Measurements from ENCODE around the gene PDIA2. TPM values are rescaled to one million over a fixed set of nuclear protein-coding genes. Genes with fewer than 3 reads are reported as not detected.
"Not testable (repeated sequence)": the region's sequence is repeated elsewhere in the genome, so short reads cannot be mapped to it uniquely, and the experiment has no call there.

Gene PDIA2
- total RNA-seq, 1 donor from 2014 or later: not detected

DNA sequence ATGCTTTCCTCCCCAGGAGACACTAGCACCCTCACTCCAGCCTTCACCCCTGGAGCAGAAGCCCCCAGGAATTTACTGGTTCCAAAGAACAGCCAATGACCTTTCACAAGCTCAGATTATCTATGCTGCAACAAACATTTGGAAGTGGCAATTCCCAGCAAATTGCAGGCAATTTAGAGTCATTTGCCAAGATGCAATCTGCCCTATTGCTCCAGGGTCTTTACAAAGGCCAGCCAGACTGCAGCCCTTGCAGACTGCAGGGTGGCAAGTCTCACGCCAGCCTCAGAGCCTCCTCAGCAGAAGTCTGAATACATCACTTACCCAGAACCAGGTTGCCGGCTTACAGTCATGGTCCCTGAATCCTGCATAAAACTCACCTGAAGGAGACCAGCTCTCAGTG is 47.8 kb downstream of the PDIA2 start:
- H3K9me3 ChIP-seq: no peaks in the 10 kb centered on the region
- intact Hi-C loops (cut with DNase I): no loop called here
- peaks cover 38% of the 10 kb centered on the region for H3K4me1 ChIP-seq
- H3K36me3 ChIP-seq: no peaks in the 10 kb centered on the region
- no peak overlapping the region for H3K27ac ChIP-seq
- H3K27me3 ChIP-seq: no peaks in the 10 kb centered on the region
- no peak overlapping the region for H3K4me3 ChIP-seq
- no peak for TF ChIP-seq POLR2A (IDR thresholded peaks at IDR 0.05)
- no peak for TF ChIP-seq POLR2AphosphoS5 (IDR thresholded peaks at IDR 0.05; ENCODE audit: insufficient read depth in 1 of 2, low read depth in 1 of 2)
- TF ChIP-seq, protein P1, sequence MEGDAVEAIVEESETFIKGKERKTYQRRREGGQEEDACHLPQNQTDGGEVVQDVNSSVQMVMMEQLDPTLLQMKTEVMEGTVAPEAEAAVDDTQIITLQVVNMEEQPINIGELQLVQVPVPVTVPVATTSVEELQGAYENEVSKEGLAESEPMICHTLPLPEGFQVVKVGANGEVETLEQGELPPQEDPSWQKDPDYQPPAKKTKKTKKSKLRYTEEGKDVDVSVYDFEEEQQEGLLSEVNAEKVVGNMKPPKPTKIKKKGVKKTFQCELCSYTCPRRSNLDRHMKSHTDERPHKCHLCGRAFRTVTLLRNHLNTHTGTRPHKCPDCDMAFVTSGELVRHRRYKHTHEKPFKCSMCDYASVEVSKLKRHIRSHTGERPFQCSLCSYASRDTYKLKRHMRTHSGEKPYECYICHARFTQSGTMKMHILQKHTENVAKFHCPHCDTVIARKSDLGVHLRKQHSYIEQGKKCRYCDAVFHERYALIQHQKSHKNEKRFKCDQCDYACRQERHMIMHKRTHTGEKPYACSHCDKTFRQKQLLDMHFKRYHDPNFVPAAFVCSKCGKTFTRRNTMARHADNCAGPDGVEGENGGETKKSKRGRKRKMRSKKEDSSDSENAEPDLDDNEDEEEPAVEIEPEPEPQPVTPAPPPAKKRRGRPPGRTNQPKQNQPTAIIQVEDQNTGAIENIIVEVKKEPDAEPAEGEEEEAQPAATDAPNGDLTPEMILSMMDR (IDR thresholded peaks at IDR 0.05): no peak
- no peak for DNase-seq (ENCODE audit: extremely low spot score in 2 of 2)

DNA sequence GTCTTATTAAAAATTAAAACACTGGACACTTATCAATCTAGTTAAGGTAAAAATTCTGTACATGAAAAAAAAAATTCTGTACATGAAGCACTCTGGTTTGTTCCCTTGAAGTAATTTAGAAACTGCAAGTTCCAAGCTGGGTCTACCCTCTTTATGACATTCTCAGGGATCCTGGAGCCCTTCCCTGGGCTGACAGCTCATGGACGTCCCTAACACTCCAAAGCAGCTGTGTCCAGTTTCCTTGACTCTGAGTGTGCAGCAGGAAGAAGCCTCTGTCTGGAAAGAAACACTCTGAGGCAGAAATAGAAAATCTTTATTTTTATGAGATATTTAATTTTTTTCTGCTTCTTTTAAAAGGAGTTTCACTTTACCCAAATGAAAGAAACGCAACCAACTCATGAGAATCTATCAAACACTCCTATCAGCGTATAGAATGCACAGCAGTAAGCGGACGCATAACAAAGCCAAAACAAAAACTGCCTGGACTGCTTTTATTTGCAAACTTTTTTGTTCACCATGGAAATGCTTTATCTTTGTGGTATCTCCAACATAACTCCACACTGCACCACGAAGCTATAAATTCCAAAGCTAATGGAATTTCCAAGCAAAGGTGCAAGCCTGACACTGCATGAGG is 48.3 kb downstream of the PDIA2 start:
- H3K27me3 ChIP-seq: not testable (repeated sequence)

GRCh38 chr16:333406-334094 is 50.6 kb downstream of the PDIA2 start:
- no peak overlapping the region for H3K4me3 ChIP-seq
- DNase-seq (ENCODE audit: extremely low spot score in 2 of 2): no peak
- no peaks in the 10 kb centered on the region for H3K27me3 ChIP-seq
- TF ChIP-seq, protein P1 (IDR thresholded peaks at IDR 0.05): no peak
- TF ChIP-seq POLR2AphosphoS5 (IDR thresholded peaks at IDR 0.05; ENCODE audit: insufficient read depth in 1 of 2, low read depth in 1 of 2) (no peak), POLR2A (IDR thresholded peaks at IDR 0.05) (no peak)
- no peak overlapping the region for H3K27ac ChIP-seq
- no peaks in the 10 kb centered on the region for H3K36me3 ChIP-seq
- H3K4me1 ChIP-seq: peaks cover 35% of the 10 kb centered on the region
- intact Hi-C loops (cut with DNase I): no loop called here
- no peaks in the 10 kb centered on the region for H3K9me3 ChIP-seq

More for the DNA sequence above, 48.3 kb downstream of the PDIA2 start:
- H3K27ac ChIP-seq; DNase-seq (ENCODE audit: extremely low spot score in 2 of 2); H3K36me3 ChIP-seq; intact Hi-C loops (cut with DNase I); H3K9me3 ChIP-seq; H3K4me3 ChIP-seq: not testable (repeated sequence)
- peaks cover 43% of the 10 kb centered on the region for H3K4me1 ChIP-seq

DNA sequence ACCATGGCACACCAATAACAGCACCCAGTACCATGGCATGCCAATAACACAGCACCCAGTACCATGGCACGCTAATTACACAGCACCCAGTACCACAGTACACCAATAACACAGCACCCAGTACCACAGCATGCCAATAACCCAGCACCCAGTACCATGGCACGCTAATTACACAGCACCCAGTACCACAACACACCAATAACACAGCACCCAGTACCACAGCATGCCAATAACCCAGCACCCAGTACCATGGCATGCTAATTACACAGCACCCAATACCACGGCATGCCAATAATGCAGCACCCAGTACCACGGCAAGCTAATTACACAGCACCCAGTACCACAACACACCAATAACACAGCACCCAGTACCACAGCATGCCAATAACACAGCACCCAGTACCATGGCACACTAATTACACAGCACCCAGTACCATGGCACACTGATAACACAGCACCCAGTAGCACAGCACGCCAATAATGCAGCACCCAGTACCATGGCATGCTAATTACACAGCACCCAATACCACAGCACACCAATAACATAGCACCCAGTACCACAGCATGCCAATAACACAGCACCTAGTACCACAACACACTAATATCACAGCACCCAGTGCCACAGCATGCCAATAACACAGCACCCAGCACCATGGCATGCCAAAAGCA is 51.3 kb downstream of the PDIA2 start:
- H3K27ac ChIP-seq; DNase-seq (ENCODE audit: extremely low spot score in 2 of 2); H3K4me3 ChIP-seq; intact Hi-C loops (cut with DNase I); H3K36me3 ChIP-seq; H3K9me3 ChIP-seq; H3K27me3 ChIP-seq: not testable (repeated sequence)
- H3K4me1 ChIP-seq: peaks cover 35% of the 10 kb centered on the region

- H3K36me3 ChIP-seq; intact Hi-C loops (cut with DNase I); H3K27ac ChIP-seq: not testable (repeated sequence)
These were observed 52.1 kb downstream of the PDIA2 start for GRCh38 chr16:334861-335632.

DNA sequence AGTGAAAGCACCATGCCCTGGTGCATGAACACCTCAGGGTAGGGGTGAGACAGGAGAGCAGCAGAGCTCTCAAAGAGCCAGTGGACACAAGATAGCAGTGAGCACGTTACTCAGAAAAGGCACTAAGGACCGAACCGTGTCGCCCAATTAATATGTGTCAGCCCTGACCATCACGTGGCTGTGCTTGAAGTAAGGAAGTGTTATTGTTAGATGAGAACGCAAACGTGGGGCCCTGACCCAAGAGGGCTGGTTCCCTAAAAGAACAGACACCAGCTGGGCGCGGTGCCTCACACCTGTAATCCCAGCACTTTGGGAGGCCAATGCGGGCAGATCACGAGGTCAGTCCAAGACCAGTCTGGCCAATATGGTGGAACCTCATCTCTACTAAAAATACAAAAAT is 53.3 kb downstream of the PDIA2 start:
- Histone ChIP-seq H3K9me3 (no peaks in the 10 kb centered on the region), H3K27me3 (no peaks in the 10 kb centered on the region), H3K36me3 (no peaks in the 10 kb centered on the region), H3K27ac (no peak overlapping the region), H3K4me3 (no peak overlapping the region), H3K4me1 (peaks cover 34% of the 10 kb centered on the region)
- no peak for DNase-seq (ENCODE audit: extremely low spot score in 2 of 2)
- intact Hi-C loops (cut with DNase I): no loop called here
- TF ChIP-seq, protein P1 (IDR thresholded peaks at IDR 0.05): no peak
- no peak for TF ChIP-seq POLR2A (IDR thresholded peaks at IDR 0.05)
- no peak for TF ChIP-seq POLR2AphosphoS5 (IDR thresholded peaks at IDR 0.05; ENCODE audit: insufficient read depth in 1 of 2, low read depth in 1 of 2)

More at GRCh38 chr16:334861-335632, 52.1 kb downstream of the PDIA2 start:
- H3K27me3 ChIP-seq; DNase-seq (ENCODE audit: extremely low spot score in 2 of 2); H3K4me3 ChIP-seq; H3K9me3 ChIP-seq: not testable (repeated sequence)
- H3K4me1 ChIP-seq: peaks cover 42% of the 10 kb centered on the region

Measured in vagina (tissue), 2 donors.